GM18511 (cell line): ENCODE data around the gene CIROP.

ENCODE experiments used
- ATAC-seq: cut with Tn5 transposase; IDR thresholded peaks from one replicate; pipeline ENCODE4 v1.9.1; 2021; ENCODE audit warnings: mild to moderate bottlenecking, moderate library complexity; ENCODE audit not compliant: unreplicated experiment

The CIROP gene

GRCh38 chr14:23104591-23105347 lies at the start of gene CIROP:
Gene CIROP (minus strand): TSS chr14:23104989. CDS start chr14:23104920, 69 bp downstream.
- no peak for ATAC-seq

- no peak for ATAC-seq
Observed at GRCh38 chr14:23153851-23154796, 49.3 kb upstream of the CIROP start.

GRCh38 chr14:23151342-23151741 lies 46.6 kb upstream of the CIROP start:
- ATAC-seq, result no peak

- no peak for ATAC-seq
Observed at GRCh38 chr14:23149745-23150144, 45.0 kb upstream of the CIROP start.

GRCh38 chr14:23148591-23149249 lies 43.9 kb upstream of the CIROP start:
- no peak for ATAC-seq

GRCh38 chr14:23147676-23148075 lies 42.9 kb upstream of the CIROP start:
- ATAC-seq, result no peak

- no peak for ATAC-seq
Observed at GRCh38 chr14:23146980-23147379, 42.2 kb upstream of the CIROP start.

GRCh38 chr14:23146351-23146910 lies 41.6 kb upstream of the CIROP start:
- no peak for ATAC-seq

GRCh38 chr14:23145794-23146350 lies 41.1 kb upstream of the CIROP start:
- ATAC-seq, result no peak

GRCh38 chr14:23143911-23144310 lies 39.1 kb upstream of the CIROP start:
- ATAC-seq, result no peak

- no peak for ATAC-seq
Observed at GRCh38 chr14:23142826-23143225, 38.0 kb upstream of the CIROP start.

- ATAC-seq, result no peak
Observed at GRCh38 chr14:23141706-23142444, 37.1 kb upstream of the CIROP start.

GRCh38 chr14:23140371-23140770 lies 35.6 kb upstream of the CIROP start:
- ATAC-seq, result no peak

- ATAC-seq, result no peak
Observed at GRCh38 chr14:23139874-23140273, 35.1 kb upstream of the CIROP start.

- ATAC-seq, result no peak
Observed at GRCh38 chr14:23137813-23138535, 33.2 kb upstream of the CIROP start.

- no peak for ATAC-seq
Observed at GRCh38 chr14:23137192-23137812, 32.5 kb upstream of the CIROP start.

- no peak for ATAC-seq
Observed at GRCh38 chr14:23136566-23137133, 31.9 kb upstream of the CIROP start.

GRCh38 chr14:23132970-23133369 lies 28.2 kb upstream of the CIROP start:
- no peak for ATAC-seq

GRCh38 chr14:23131482-23131881 lies 26.7 kb upstream of the CIROP start:
- ATAC-seq, result no peak
